HG03432 (cell line): ENCODE data around the gene PITX3.

Source experiments
- ATAC-seq: cut with Tn5 transposase; IDR thresholded peaks from one replicate; pipeline ENCODE4 v1.9.1; 2021; ENCODE audit warnings: mild to moderate bottlenecking, moderate library complexity; ENCODE audit not compliant: unreplicated experiment

The PITX3 gene

GRCh38 chr10:102185811-102186527, 55.3 kb downstream of the PITX3 start:
- ATAC-seq: no peak

GRCh38 chr10:102185272-102185671, 56.0 kb downstream of the PITX3 start:
- no peak for ATAC-seq

GRCh38 chr10:102184606-102185005, 56.7 kb downstream of the PITX3 start:
- ATAC-seq: no peak
